ENCODE measurements around the gene DCLRE1C. TPM values are rescaled to one million over a fixed set of nuclear protein-coding genes. Genes with fewer than 3 reads are reported as not detected.
"Not testable (repeated sequence)": the region's sequence is repeated elsewhere in the genome, so short reads cannot be mapped to it uniquely, and the experiment has no call there.

DCLRE1C gene
- total RNA-seq, 2 experiments from 2014 or later, result 15.0 to 17.5 TPM

DNA sequence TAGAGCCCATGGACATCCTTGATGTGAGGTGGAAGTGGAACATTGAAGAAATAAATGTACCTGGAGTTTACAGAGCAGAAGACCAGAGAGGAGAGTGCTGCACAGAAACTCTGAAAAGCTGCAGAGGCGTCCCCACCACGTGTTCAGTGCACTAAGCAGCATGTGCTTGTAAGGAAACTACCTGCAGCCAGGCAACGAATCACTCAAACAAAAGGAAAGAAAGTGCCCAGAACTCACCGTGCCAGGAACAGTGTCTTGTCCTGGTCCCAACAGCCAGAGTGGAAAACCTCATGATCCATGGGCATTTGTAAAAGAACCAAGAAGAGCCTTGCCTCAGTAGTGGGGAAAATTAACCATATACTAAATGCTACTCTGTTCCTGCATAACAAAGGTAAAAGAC is 42.9 kb downstream of the DCLRE1C start:
- no peak for ATAC-seq
- no peak for DNase-seq
- CTCF ChIA-PET, result interaction anchor here (1.7 kb wide), 1 partner anchor 8 kb away, joined by 4 read pairs; no protein-coding TSS in a partner anchor
- Mint-ChIP-seq H3K4me1 (ENCODE audit: low read depth) (peaks cover 16% of the 10 kb centered on the region), H3K9me3 (peaks cover 11% of the 10 kb centered on the region), H3K4me3 (no peak overlapping the region), H3K27ac (no peak overlapping the region), H3K36me3 (ENCODE audit: low read depth) (peaks cover 84% of the 10 kb centered on the region), H3K27me3 (no peaks in the 10 kb centered on the region)
- intact Hi-C loops (cut with micrococcal nuclease), result no loop called here
- POLR2A ChIA-PET, result no interaction called here
- TF ChIP-seq, protein P1, sequence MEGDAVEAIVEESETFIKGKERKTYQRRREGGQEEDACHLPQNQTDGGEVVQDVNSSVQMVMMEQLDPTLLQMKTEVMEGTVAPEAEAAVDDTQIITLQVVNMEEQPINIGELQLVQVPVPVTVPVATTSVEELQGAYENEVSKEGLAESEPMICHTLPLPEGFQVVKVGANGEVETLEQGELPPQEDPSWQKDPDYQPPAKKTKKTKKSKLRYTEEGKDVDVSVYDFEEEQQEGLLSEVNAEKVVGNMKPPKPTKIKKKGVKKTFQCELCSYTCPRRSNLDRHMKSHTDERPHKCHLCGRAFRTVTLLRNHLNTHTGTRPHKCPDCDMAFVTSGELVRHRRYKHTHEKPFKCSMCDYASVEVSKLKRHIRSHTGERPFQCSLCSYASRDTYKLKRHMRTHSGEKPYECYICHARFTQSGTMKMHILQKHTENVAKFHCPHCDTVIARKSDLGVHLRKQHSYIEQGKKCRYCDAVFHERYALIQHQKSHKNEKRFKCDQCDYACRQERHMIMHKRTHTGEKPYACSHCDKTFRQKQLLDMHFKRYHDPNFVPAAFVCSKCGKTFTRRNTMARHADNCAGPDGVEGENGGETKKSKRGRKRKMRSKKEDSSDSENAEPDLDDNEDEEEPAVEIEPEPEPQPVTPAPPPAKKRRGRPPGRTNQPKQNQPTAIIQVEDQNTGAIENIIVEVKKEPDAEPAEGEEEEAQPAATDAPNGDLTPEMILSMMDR (IDR thresholded peaks at IDR 0.05), result no peak

GRCh38 chr10:14909101-14909500 is 44.8 kb downstream of the DCLRE1C start:
- H3K9me3 Mint-ChIP-seq, result peaks cover 8% of the 10 kb centered on the region
- ChIA-PET POLR2A (interaction anchor here (1.0 to 1.5 kb wide), 3 partner anchors 12 to 44 kb away, joined by 3 to 5 read pairs (median 4); partner anchors contain the start of gene SUV39H2), CTCF (interaction anchor here (1.2 kb wide), 1 partner anchor 14 kb away, joined by 3 read pairs; no protein-coding TSS in a partner anchor)
- no peaks in the 10 kb centered on the region for H3K27me3 Mint-ChIP-seq
- no peak overlapping the region for H3K4me3 Mint-ChIP-seq
- DNase-seq, result no peak
- H3K4me1 Mint-ChIP-seq (ENCODE audit: low read depth), result peaks cover 9% of the 10 kb centered on the region
- no peak overlapping the region for H3K27ac Mint-ChIP-seq
- TF ChIP-seq, protein P1 (IDR thresholded peaks at IDR 0.05), result no peak
- ATAC-seq, result no peak
- intact Hi-C loops (cut with micrococcal nuclease), result no loop called here
- H3K36me3 Mint-ChIP-seq (ENCODE audit: low read depth), result peaks cover 83% of the 10 kb centered on the region

GRCh38 chr10:14907591-14907990 is 46.3 kb downstream of the DCLRE1C start:
- H3K27me3 Mint-ChIP-seq; H3K4me1 Mint-ChIP-seq (ENCODE audit: low read depth); H3K27ac Mint-ChIP-seq; intact Hi-C loops (cut with micrococcal nuclease); ATAC-seq; DNase-seq; H3K4me3 Mint-ChIP-seq; H3K9me3 Mint-ChIP-seq: not testable (repeated sequence)
- H3K36me3 Mint-ChIP-seq (ENCODE audit: low read depth), result peaks cover 75% of the 10 kb centered on the region
- CTCF ChIA-PET, result interaction anchor here (0.6 kb wide), 1 partner anchor 46 kb away, joined by 3 read pairs; no protein-coding TSS in a partner anchor
- POLR2A ChIA-PET, result interaction anchor here (0.6 kb wide), 1 partner anchor 72 kb away, joined by 3 read pairs; no protein-coding TSS in a partner anchor

DNA sequence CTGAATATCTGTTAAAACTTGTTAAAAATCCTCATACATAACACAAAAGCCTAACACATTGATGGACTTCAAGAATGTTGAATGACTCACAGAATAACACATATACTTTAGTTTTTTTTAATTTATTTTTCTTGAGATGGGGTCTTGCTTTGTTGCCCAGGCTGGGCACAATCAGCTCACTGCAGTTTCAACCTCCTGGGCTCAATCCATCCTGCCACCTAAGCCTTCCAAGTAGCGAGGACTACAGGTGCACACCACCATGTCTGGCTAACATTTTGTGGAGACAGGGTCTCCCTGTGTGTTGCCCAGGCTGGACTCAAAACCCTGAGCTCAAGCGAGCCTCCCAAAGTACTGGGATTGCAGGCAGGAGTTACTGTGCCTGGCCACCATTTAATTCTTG is 47.1 kb downstream of the DCLRE1C start:
- Mint-ChIP-seq H3K4me1 (ENCODE audit: low read depth) (peaks cover 9% of the 10 kb centered on the region), H3K9me3 (peaks cover 8% of the 10 kb centered on the region), H3K4me3 (no peak overlapping the region), H3K27me3 (no peaks in the 10 kb centered on the region), H3K27ac (no peak overlapping the region), H3K36me3 (ENCODE audit: low read depth) (peaks cover 71% of the 10 kb centered on the region)
- TF ChIP-seq, protein P1 (IDR thresholded peaks at IDR 0.05), result no peak
- CTCF ChIA-PET, result interaction anchor here (0.6 to 1.4 kb wide), 2 partner anchors 47 to 65 kb away, joined by 3 read pairs; no protein-coding TSS in a partner anchor
- no peak for DNase-seq
- POLR2A ChIA-PET, result interaction anchor here (0.6 kb wide), 1 partner anchor 71 kb away, joined by 3 read pairs; no protein-coding TSS in a partner anchor
- intact Hi-C loops (cut with micrococcal nuclease), result no loop called here
- ATAC-seq, result no peak

DNA sequence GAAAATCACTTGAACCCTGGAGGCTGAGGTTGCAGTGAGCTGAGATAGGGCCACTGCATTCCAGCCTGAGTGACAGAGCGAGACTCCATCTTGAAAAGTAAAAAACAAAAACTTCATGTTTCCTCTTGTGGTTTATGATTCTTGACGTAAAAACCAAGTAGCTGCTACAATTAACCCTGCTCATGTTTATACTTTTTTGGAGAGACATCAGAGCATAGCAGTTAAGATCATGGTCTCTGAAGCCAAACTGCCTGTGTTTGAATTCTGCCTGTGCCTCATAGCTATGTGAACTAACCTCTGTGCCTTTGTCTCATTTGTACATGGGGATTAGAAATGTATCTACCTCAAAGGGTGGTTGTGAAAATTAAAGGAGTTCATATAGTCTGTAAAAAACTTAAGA is 48.0 kb downstream of the DCLRE1C start:
- CTCF ChIA-PET, result interaction anchor here (1.4 to 2.2 kb wide), 6 partner anchors 12 to 65 kb away, joined by 3 to 6 read pairs (median 4); no protein-coding TSS in a partner anchor
- POLR2A ChIA-PET, result interaction anchor here (0.9 to 1.3 kb wide), 2 partner anchors 16 to 31 kb away, joined by 3 read pairs; no protein-coding TSS in a partner anchor
- Mint-ChIP-seq H3K27me3 (no peaks in the 10 kb centered on the region), H3K4me3 (no peak overlapping the region), H3K36me3 (ENCODE audit: low read depth) (peaks cover 62% of the 10 kb centered on the region), H3K9me3 (peaks cover 8% of the 10 kb centered on the region), H3K4me1 (ENCODE audit: low read depth) (peaks cover 8% of the 10 kb centered on the region), H3K27ac (peak overlapping the region; percentile 12)
- TF ChIP-seq, protein P1 (IDR thresholded peaks at IDR 0.05), result no peak
- ATAC-seq (no peak), DNase-seq (no peak)
- intact Hi-C loops (cut with micrococcal nuclease), result no loop called here

All from activated CD8-positive, alpha-beta T cell treated with anti-CD3 and anti-CD28 coated beads for 36 hours (primary cell).